NOMO-1 treated with dmso at 0.1 percent for 144 hours (cell line): ENCODE measurements around the gene VAV1.

Experiments
- DNase-seq: peaks from one replicate; lab custom pipeline; 2025; ENCODE audit not compliant: unreplicated experiment; lab: John Stamatoyannopoulos, UW

Gene VAV1, protein sequence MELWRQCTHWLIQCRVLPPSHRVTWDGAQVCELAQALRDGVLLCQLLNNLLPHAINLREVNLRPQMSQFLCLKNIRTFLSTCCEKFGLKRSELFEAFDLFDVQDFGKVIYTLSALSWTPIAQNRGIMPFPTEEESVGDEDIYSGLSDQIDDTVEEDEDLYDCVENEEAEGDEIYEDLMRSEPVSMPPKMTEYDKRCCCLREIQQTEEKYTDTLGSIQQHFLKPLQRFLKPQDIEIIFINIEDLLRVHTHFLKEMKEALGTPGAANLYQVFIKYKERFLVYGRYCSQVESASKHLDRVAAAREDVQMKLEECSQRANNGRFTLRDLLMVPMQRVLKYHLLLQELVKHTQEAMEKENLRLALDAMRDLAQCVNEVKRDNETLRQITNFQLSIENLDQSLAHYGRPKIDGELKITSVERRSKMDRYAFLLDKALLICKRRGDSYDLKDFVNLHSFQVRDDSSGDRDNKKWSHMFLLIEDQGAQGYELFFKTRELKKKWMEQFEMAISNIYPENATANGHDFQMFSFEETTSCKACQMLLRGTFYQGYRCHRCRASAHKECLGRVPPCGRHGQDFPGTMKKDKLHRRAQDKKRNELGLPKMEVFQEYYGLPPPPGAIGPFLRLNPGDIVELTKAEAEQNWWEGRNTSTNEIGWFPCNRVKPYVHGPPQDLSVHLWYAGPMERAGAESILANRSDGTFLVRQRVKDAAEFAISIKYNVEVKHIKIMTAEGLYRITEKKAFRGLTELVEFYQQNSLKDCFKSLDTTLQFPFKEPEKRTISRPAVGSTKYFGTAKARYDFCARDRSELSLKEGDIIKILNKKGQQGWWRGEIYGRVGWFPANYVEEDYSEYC

DNA sequence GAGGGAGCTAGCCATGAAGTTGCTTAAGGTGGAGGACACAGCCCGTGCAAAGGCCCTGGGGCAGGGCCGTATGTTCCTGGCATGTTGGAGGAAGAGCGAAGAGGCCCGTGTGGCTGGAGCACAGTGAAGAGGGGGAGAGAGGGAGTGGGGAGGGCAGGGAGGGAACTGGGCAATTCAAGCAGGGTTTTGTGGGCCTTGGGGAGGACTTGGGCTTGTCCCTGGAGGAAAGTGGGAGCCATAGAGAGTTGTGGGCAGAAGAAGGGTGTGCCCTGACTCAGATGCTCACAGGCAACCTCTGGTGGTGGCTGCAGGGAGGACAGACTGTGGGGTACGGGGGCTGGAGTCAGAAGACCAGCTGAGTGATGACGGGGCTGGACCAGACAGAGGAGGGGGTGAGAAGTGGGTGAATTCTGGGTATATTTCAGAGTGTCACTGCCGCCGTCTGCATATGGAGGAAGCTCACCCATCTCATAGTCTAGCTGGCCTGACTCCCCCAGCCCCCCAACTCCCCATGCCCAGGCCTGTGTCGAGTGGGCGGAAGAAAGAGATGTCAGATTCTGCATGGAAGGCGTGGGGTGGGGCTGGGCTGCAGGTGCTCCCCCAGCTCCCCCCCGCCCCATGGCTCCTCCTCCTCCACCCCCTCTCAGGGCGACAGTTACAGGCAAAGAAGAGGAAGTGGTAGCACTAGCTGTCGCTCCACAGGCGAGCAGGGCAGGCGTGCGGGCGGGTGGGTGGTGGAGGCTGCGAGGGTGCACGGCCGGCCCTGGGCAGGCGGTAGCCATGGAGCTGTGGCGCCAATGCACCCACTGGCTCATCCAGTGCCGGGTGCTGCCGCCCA is at the start of gene VAV1:
TSS of gene VAV1 (plus strand) at position 681 of the 838 bp plus-strand sequence. CDS start at position 781, 100 bp downstream.
- peak; percentile 94 for DNase-seq

DNA sequence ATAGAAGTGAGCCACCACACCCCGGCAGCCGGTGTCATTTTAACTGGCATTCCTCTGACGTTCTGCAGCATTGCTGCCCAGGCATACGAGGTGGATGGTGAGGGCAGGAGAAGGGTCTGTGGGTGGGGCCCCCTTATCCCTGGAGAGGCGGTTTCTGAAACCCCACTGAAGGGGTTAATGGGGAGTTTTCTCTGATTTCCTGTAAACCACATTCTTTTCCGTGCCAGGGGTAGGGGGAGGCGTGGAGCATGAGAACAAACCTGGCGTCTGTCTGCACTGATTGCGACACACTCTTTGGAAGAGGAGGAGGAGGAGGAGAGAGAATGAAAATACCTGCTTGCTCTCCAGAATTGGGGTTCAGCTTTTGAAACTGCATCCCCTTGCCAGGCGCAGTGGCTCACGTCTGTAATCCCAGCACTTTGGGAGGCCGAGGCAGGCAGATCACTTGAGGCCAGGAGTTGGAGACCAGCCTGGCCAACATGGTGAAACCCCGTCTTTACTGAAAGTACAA is 49.3 kb upstream of the VAV1 start:
- DNase-seq = no peak

DNA sequence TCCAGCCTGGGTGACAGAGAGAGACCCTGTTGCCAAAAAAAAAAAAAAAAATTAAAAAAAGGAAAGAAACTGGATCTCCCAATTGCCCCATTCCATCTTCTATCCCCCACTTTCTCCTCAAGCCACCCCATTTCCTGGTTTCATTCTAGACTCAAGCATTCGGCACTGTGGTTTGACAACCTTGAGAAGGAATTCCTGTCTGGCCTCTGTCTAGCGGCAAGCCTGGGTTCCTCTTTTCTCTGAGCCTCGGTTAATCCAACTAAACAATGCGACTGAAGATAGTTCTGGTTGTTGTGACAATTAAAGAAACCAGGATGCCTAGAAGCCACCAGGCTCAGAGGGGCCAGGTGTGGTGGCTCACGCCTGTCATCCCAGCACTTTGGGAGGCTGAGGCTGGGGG is 48.8 kb upstream of the VAV1 start:
- peak; percentile 19 for DNase-seq

DNA sequence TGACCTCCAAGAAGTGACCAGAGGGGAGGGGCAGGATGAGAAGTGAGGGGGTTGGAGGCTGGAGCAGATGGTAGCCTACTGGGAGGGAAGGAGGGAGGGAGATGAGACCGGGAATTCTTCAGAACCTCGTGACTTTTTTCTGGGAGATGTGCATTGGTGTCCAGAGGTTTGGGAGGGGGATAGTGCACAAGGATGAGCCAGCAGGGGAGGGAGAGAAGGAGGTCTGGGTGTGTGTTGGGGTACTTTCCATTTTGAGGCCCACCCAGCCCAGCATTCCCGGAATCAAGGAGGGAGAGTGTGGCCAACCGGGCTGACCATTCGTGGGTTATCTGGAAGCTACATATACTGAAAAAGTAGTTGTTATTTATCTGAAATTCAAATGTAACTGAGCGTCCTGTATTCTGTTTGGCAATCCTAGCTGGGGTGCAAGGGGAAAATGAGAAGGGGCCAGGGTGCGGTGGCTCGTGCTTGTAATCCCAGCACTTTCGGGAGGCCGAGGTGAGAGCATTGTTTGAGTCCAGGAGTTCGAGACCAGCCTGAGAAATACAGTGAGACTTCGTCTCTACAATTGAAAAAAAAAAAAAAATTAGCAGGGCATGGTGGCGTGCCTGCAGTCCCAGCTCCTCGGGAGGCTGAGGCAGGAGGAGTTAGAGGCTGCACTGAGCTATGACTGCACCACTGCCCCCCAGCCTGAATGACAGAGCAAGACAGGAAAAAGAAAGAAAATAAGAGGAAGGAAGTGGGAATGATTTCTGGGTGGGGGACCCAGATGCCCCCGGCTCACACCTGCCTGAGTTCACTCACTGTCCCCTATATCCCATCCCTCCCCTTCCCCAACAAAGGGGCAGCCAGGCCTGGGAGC is 47.6 kb upstream of the VAV1 start:
- DNase-seq = no peak

DNA sequence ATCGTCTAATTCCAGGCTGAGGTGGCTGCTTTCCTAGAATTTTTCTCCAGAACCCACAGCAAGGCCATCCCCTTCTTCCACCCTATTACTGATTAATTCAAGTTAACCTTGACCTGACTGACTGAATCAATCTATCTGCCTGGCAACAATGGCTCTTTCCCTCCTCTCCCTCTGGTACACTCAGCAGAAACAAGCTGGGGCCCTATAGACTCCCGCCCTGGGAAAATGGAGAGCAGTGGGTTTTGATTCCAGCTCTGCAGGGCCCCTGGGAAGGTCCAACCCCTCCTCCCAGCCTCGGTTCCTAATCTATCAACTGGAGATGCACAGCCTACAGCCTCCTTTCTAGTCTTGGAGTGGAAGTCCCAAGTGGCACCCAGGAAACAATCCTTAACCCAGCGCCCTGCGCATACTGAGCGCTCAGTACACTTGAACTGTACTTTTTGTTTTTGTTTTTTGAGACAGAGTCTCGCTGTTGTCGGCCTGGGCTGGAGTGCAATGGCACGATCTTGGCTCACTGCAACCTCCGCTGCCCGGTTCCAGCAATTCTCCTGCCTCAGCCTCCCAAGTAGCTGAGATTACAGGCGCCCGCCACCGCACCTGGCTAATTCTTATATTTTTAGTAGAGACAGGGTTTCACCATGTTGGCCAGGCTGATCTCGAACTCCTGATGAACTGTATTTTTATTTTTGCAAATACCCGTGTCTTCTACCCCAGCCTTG is 46.8 kb upstream of the VAV1 start:
- no peak for DNase-seq

DNA sequence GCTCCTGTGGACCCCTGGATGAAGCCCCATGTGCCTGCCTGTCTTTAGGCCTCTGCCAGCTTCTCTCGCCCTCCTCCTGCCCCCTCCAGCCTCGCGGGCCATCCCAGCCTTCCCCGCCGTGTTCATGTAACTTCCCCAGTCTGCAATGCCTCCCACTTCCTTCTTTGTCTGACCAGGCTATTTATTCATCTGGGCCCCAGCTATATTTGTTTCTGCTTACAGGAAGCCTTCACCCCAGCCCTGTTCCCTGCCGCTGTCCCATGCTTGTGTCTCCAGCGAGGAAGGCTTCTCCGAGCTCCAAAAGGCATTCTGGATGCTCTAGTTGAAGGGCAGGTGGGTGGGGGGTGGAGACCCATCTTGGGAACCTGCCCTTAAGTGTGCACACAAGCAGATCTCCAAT is 44.2 kb upstream of the VAV1 start:
- DNase-seq = peak; percentile 75

DNA sequence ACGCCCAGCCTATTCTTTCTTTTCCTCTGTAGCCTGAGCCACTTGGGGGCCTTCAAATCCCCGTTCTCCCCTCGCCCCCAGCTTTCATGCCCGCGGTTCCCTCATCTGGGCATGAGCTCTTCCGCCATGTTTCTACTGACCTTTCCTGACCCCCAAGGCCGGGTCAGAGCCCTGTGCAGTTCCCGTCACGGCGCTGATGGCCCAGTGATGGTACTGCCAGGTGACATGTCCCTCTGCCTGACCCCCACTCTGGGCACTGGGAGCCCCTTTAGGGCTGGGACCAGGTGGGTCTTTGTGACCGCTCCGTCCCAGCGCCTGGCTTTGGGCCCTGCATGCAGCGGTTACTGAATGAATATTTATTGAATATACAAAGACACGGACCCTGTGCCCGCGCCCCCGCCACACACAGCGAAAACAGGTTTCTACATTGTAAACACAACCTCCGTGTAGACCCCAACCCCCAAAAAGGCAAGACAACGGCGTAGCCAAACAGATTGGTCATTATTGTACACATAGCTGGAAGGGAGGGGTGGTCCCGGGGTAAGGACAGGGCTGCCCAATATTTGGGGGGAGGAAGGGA is 42.8 kb upstream of the VAV1 start:
- DNase-seq = no peak

DNA sequence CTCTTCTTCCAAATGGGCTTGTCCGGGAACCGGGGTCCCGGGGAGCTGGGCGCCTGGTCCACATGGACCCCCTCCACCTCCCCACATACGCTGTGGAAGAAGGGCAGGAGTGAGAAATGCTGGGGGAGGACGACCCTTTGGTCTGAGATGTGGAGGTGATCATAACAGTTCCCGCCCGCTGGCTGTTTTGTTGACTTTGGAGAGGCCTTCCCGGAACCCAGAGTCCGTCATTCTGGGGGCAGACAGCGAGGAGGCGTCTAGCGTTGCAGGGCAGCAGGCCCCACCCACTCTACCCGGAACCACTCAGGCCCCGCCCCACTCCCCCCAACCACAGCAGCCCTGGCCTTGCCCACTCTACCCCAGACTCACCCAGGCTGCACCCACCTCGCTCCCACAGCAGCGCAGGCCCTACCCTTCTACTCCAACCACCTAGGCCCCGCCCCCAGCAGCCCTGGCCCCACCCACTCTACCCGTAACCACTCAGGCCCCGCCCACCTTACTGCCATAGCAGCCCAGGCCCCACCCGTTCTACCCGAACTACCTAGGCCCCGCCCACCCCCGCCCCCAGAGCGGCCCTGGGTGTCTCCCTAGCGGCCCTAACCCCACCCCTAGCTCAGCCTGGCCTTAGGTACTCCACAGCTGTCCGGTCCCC is 42.2 kb upstream of the VAV1 start:
- no peak for DNase-seq

DNA sequence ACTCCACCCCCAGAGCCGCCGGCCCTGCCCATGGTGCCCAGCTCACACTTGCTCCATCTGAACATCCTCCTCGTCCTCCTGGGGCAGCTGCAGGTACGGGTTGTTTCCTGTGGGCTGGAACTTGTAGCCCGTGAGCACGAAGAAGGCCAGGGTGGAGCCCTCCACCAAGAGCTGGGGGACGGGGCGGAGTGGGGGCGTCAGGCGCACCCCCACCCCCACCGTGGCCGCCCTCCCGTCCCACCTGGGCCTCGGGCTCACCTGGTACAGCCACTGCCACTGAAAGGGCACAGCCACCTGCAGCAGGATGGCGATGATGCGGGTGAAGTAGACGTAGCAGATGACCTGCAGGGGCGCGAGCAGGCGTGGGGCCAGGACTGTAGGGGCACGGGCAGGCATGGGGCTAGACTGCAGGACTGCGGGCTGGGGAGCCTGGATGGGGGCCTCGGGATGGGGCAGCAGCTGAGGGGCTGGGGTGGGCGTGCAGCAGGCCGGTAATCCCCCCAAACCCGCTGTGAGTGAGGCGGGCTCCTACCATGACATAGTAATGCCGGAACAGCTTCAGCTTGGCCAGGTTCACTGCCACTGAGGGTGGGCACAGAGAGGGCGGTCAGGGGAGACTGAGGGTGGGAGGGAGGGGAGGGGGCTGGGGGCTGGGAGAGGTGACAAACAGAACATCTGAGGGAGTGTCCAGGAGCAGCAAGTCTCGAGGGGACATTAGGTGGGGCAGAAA is 41.4 kb upstream of the VAV1 start:
- no peak for DNase-seq

DNA sequence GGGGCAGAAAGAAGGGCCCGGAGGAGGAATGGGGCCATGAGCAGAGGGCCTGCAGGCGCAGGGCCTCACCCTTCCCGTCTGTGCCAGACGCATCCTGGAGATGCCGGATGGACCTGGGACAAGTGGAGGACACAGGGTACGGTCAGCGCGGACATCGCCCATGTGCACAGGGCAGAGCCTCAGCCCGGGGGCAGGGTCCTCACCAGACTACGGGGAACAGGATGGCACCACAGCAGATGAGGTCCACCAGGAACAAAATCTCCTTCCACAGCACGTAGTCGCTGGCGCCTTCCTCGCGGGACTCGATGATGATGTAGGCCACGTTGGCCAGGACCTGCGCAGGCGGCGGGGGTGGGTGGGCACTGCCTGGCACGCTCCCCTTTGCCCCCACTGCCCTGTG is 40.7 kb upstream of the VAV1 start:
- DNase-seq = no peak

DNA sequence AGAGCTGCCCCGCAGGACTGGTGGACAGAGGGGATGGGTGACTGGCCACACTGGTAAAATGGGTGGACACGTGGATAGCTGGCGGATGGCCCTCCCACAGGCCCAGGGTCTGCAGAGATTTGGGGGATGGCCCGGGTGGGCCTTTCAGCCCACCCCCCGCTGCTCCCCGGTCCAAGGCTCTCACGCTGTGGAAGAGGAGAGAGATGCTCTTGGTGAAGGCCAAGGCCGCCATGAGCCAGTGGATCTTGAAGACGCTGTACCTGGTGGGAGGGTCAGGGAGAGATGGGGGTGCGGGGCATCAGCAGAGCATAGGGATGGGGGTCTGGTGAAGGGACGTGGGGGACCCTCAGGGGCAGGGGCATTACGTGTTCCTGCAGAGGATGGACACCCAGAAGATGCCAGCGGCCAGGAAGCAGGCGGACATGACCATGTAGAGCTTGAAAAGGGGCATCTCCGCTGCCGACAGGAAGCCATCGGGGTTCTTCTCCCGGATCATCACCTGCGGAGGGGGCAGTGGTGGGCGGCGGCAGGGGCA is 39.6 kb upstream of the VAV1 start:
- DNase-seq = no peak

DNA sequence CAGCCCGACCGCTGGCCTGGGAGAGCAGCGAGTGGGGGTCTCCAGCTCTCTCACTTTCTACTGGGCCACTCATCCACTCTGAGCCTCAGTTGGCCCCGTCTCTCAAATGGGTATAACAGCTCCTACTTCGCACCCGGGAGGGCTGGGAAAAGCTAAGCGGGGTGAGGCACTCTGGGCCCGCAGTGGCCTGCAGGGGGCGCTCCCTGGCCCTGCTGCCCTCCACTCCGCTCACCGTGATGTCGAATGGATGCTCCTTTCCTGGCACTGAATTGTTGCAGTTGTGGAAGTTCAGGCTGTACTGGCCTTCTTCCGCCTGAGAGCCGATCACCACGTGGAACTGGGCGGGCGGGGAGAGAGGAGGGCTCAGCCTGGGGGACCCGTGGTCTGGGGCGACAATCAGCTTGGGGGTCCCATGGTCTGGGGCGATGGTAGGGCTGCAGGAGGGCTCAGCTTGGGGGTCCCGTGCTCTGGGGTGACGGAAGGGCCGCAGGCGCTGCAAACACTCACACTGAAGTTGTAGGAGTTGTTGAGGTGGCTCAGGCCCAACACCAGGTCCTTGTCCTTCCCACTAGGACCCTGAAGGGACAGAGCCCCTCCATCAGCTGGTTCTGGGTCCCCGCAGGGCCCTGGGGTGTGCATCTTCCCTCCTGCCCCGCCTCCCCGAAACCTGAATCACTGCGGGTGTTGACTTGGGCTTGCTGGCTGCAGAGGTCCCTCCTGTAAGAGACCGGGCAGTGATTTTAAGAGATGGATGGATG is 39.0 kb upstream of the VAV1 start:
- DNase-seq = no peak

DNA sequence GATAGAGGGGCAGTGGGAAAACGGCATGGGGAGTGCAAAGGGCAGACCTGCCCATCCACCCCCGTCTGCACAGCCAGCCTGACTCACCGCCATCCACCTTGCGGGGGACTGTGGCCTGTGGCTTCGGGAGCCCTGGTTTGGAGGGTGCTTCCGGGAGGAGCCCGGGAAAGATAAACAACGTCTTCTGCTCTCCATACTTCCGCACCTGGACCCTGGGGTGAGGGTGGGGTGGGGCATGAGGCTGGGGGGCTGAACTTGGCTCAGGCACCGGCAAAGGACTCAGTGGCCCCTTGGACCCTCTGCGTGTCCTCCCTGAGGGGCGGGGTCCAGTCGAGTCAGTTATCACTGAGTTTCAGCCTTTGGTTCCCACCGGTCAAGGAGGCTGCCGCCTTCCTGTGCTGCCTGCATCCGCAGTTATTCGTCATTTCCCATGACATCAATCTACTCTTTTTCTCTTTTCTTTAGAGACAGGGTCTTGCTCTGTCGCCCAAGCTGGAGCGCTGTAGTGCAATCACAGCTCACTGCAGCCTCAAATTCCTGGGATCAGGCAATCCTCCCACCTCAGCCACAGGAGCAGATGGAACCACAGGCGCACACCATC is 38.3 kb upstream of the VAV1 start:
- no peak for DNase-seq

DNA sequence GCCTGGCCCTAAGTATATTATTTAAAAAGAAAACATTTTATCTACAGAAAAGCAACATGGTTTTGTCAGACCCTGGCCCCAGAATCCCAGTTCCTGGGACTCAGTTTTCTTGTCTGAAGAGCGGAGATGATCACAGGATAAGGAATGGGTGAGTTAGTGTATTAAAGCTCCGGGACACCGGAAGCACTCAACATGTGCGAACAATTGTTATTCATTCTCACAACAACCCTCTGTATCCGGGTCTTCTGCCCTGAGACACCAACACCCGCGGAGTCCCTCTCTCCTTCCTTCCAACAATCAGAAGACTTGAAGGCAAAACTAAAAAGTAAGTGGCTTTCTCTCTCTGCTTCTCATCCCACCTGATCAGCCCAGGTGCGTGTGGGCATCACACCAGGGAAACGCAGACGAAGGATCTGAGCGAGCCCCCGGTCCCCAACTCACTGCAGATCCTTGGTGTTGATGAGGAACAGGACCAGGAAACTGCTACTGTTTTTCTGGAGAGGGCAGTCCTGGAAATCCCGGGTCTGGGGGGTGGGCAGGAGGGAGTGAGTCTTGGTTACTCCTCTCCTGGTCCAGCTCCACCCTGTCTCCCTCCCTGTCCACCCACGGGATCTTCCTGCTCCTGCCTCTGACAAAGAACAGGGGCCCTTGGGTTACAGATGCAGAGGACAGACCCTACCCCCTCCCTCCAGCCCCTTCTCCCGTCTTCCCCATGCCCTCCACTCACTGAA is 37.2 kb upstream of the VAV1 start:
- no peak for DNase-seq

DNA sequence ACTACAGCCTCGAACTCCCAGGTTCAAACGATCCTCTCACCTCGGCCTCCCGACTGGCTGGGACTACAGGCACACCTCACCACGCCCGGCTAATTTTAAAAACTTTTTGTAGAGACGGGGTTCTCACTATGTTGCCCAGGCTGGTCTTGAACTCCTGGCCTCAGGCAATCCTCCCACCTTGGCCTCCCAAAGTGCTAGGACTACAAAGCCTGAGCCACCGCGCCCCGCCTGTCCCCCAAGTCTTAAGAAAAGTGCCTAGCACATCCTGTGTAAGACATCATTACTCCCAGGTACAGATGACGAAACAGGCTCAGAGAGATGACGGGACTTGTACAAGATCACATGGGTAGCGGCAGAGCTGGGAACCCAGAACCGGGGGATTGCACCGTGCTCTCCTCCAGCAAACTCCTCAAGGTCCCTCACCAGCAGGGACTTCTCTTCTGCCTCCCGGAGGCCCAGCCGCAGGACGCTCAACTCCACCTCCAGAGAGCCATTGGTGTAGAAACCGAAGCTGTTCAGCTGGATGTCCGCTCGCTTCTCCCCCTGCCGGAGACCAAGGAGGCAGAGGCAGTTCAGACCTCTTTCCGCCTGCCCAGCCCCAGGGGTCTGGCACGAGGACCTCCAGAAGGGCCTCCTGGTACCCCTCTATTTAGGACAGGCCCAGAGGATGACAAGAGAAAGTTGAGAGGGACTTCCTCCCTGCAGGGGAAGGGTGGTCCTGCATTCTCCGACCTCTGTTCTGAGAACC is 36.2 kb upstream of the VAV1 start:
- DNase-seq = peak; percentile 85
